Measurements from ENCODE around the gene GRB2.

The GRB2 gene

DNA sequence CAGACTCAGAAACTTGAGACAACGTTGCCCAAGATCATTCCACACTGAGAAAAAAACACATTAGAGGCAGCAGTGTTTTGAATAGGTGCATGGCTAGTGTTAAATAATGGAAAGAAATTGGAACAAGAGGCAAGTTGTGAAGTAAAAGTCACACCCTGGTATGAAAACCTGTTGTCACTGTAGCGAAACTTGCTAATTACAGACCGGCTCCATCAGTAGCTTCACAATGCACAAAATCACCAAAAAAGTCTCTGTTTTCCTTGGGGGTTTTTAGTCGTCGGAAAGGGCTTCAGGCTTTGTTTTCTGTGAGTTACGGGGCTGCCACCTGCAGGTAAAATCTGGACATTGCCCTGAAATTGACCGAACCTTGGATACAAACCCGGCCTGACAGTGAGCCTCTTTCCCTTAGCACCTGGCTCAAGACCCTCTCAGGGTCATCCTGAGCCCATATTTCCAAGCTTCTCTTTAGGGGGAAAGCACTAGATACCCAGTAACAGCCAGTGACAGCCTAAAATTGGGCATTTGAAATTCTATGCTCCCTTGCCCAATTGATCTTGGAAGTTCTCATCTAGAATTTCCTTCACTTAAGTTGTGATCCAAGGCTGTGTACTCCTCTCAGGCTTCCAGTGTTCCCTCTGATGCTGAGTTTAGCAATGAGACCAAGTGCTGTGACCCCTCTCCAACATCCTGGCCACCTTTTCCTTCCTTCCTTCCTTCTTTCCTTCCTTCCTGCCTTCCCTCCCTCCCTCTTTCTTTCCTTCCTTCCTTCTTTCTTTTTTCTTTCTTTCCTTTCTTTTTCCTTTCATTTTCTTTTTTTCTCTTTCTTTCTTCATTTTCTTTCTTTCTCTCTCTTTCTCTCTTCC, 7.2 kb upstream of the GRB2 start:
- DNase-seq: peak; percentile 18 to 68

DNA sequence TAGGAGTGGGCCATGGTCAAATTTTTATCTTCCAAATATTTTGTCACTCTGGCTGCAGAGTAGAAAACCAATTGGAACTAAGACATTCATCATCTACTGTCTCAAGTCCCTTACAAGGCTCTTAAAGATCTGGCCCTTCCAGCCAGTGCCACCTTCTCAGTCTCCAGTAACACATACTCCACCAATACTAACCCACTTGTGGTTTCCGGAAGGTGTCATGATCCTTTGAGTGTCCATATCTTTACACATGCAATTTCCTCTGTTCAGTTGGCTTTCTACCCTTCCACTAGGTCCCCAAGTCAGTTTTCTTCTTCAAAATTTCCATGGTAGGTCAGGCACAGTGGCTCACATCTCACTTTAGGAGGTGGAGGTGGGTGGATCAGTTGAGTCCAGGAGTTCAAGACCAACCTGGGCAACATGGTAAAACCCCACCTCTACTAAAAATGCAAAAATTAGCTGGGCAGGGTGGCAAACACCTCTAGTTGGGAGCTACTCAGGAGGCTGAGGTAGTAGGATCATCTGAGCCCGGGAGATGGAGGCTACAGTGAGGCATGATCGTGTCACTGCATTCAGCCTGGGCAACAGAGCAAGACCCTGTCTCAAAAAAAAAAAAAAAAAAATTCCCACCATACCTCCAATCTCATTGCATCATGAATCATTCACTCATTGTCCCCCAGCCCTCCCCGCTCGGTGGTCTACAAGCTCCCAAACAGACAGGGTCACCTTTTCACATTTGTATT, 6.0 kb upstream of the GRB2 start:
- peak in 1 of 2 donors; percentile 73 for DNase-seq

DNA sequence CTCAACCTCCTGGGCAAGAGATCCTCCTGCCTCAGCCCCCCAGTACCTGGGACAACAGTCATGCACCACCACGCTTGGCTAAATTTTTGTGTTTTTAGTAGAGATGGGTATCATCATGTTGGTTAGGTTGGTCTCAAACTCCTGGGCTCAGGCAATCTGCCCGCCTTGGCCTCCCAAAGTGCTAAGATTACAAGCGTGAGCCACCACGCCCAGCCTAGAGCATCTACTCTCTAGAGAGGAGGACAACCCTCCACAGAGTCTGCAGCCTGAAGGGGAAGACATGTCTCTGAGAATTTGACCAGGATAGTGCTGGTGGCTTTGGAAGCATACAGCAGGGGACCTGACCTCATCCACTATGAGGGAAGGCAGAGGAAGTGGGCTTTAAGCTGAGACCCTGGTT, 4.7 kb upstream of the GRB2 start:
- no peak for DNase-seq

DNA sequence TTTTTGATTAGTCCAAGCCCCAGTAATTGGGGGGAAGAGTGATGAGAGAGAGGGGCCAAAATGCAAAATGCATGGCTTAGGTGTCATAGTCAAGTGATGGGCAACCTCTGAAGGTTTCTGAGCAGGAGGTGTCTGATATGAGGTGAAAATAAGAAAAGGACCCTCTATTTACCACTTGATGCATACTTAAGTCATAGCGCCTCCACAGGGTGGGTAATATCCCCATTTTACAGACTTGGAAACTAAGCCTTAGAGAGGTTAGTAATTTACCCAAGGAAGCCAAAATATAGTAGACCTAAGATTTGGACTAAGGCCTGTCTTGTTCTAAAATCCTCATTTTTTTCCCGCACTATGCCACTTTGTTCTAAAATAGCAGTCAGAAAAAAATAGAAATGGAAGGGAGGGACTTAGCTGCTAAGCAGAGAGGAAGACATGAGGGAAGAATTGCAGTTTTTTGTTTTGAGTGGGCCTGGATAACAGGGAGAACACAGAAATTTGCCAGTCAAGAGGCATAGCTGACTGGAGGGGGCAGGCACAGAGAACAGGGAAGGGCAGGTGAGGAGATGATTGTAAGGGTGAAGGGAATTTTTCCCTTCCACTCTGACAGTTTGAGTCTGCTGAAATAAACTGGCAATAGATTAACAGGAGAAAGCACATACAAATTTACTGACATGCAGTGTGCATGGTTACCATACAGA, 2.3 kb upstream of the GRB2 start:
- no peak for DNase-seq

DNA sequence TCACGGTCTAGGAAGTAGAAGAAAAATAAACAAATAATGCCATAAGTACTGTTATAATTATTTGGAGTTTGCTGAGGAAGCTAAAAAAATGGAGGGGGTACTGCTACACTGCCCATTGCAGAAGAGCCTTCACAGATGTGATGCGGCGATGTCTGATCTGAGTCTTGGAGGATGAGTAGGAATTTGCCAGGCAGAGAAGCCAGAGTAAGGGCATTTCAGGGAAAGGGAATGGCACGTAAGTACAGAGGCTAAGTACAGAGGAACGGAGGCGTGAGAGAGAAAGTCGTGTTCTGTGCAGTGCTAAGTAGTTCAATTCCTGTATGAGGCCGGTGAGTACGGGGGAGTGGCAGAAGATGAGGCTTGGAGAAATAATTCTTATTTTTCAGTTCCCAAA, 741 bp upstream of the GRB2 start:
- DNase-seq: no peak

DNA sequence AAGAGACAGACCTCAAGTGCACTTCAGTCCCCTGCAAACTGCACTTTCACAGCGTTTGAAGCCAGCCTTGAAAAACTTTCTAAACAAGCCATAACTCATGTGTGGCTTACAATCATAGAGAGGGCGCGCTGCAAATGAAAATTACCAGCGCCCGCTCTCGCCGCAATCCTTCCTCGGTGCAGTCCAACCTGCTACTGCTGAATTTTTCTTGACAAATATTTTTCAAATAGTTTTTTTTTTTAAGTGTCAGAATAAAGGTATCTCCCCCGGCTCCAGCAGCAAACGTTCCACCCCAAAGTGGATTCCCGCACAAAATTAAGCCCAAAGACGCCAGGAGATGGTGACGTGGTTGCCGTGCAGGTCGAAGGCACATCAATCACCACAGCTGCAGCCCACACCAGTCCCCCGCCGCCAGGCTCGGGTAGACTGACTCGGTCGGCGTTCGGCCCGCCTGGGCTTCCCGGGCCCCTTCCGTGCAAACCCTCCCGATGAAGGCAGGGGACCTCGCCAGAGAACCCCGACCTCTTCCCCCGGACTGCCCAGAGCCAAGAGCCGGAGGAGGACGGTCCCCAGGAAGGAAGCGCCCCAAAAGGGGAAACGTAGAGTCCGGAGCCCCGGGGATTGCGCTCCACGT, 630 bp downstream of the GRB2 start:
- DNase-seq: peak in 1 of 2 donors; percentile 68

DNA sequence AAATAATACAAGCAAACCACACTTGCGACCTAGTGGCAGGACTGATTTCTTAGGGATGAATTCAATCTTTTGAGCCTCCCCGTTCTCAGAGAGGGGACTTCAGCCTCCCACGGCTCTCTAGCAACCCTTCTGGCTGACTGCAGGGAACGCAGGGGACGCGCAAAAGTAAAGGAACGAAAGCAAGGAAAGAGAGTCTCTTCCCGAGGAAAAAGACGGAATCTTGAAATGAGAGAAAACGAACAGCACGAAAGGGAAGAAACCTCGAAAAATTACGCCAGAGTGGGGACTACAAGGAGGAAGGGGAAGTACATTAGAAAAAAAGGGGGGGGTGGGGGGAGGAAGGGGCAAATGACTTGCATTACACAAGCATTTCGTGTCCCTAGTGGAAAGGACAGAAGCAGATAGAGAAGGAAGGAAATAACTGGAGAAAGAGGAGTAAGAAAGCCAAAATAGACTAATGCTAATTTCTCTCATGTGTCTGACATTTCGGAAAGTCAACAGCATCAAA, 1.2 kb downstream of the GRB2 start:
- DNase-seq: peak; percentile 37 to 68

DNA sequence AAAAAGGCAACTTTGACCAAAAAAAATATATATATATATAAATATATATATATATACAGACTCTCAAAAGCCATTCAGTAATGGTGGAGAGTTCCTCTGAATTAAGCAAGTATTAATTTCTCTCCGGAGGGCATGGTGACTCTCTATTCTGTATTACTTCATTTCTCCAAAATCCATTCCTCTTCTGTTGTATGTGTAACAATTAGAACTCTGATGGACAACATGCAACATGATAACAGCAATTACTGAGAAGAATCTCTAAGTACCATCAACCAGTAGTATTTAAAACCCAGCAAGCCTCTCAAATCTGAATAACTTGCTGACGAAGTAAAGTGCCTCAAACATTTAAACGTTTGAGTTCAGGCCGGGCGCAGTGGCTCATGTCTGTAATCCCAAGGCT, 2.3 kb downstream of the GRB2 start:
- no peak for DNase-seq

DNA sequence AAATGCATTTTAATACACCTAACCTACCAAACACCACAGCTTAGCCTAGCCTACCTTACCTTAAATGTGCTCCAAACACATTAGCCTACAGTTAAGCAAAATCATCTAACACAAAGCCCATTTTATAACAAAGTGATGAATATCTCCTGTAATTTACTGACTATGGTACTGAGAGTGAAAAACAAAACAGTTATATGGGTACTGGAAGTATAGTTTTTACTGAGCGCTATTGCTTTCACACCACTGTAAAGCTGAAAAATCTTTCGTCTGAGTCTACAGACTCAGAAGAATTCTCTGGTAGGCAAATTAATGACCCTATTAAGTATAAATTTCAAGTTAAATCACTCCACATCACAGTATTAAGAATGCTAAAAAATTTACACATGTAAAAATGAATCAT, 3.5 kb downstream of the GRB2 start:
- DNase-seq: no peak

DNA sequence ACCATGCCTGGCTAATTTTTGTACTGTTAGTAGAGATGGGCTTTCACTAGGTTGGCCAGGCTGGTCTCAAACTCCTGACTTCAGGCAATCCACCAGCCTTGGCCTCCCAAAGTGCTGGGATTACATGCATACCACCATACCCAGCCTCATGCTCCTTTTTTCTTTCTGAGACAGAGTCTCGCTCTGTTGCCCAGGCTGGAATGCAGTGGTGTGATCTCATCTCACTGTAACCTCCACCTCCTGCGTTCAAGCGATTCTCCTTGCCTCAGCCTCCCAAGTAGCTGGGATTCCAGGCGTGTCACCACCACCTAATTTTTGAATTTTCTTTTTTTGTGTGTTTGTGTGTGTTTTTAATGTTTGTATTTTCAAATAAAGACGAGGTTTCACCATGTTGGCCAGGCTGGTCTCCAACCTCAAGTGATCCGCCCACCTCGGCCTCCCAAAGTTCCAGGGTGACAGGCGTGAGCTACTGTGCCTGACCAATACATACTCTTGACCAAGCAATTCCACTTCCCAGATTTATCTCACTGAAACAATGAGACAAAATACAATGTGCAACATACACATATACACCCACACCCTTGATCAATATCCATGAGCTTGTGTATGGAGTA, 5.0 kb downstream of the GRB2 start:
- no peak for DNase-seq

DNA sequence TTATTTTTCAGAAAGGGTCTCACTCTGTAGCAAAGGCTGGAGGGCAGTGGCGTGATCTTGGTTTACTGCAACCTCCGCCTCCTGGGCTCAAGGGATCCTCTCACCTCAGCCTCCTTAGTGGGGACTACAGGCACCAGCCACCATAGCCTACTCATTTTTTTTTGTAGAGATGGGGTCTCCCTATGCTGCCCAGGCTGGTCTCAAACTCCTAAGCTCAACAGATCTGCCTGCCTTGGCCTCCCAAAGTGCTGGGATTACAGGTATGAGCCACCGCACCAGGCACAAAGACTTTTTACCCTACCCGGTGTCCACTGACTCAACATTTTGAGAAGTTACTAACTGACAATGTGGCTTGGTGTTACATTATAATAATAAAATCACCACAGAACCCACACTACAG, 7.2 kb downstream of the GRB2 start:
- DNase-seq: no peak

DNA sequence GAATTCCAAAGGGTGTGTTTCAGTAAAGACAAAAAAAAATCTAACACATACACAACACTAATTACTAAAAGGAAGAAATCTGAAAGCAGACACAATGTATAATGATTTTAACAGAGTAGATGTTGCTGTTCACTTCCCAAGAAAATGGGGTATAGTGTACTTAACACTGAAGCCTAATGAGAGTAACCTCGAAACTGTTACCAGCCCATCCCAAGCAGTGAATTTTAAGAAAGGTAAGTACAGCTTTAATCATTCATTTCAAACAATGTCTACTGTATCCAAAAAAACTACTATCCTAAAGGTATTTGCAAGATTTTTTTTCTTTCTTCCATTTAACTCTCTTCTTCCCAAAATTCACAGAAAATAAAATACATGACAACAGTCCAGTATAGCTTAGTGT, 8.3 kb downstream of the GRB2 start:
- DNase-seq: no peak

DNA sequence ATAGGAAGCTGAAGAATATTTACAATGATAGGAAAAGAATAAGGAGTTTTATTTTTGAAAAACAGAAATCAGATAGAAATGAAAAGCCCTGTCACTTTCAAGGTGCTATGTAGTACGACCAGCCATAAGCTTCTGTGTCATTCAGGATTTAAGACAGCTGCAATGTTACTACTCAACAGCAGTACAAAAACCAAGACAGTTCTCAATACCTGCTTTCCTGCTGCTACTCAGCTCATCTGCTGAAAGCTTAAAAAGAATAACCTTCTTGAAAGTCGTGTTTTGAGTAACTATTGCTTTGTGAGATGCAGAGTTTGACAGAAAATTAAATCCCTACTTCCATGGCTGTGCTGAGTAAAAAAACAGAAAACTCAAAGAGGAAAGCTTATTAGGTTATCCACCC, 8.7 kb downstream of the GRB2 start:
- no peak for DNase-seq

DNA sequence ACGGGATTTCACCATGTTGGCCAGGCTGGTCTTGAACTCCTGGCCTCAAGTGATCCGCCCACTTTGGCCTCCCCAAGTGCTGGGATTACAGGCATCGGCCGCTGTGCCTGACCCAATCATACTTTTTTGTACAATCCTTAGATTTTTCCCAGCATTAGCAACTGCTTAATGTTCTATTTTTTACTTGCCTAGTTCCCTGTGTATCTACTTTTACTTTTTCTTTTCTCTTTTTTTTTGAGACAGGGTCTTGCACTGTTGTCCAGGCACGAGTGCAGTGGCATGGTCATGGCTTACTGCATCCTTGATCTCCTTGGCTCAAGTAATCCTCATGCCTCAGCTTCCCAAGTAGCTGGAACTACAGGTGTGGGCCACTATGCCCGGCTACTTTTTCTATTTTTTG, 9.5 kb downstream of the GRB2 start:
- DNase-seq: no peak

DNA sequence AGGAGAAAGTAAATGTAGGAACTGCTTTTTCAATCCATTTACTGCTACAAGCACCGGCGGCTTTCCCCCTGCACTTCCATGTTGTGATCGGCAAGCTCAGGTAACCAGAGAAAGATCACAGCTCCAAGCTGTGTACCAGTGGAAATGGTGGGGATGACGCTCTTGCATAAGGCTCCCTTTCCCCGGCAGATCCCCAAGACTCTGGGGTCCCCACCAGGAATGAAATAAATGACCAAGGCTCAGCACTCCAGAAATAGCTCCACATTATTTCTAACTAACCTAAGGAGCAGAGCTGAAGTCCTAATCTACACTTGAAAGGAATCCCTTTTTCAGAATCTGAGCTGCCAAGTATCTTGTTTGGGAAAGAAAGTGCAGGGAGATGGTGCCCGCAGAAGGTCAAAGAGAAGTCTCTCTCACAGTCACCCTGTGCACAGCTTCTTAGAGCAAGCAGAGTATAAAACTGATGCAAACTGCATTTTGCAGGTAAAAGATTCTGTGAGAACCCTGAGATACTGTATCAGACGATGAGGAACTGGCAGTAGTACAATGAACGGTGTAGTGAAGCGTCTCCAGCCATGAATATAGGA, 11.1 kb downstream of the GRB2 start:
- no peak for DNase-seq

DNA sequence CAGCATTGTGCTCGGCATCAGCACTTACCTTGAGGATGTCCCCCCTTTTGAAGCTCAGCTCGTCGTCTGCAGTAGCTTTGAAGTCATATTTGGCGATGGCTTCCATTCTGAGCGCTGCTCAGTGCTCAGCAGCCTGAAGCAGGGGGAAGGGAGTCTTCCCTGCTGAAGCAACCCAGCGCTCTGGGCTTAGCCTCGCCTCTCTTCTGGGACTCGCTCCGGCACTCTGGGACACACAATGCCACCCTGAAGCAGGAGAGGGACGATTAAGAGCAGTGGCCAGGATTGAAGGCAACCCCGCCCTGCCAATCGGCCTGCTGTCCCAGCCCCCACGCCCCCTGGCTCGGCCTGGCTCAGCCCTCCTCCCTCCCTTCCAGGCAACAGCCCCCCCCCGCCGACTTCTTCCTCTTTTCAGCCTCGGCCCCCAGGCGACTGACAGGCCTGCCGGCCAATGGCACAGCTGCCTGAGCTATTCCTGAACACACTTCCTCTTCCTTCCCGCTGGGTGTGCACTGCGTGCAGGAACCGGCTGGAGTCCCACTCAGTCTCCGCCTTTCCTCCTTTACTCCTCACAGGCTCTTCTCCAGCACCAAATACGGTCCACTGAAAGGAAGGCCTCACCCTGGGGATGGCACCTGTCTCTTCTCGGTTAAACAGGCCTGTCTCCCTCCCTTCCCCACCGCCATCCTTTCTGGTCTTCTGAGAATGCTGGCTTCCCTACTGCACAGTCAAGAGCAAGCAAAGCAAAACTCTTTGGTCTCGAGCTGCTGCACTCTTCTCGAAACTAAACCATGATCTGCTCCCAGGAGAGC, 11.8 kb downstream of the GRB2 start:
- DNase-seq: peak; percentile 83 to 95

DNA sequence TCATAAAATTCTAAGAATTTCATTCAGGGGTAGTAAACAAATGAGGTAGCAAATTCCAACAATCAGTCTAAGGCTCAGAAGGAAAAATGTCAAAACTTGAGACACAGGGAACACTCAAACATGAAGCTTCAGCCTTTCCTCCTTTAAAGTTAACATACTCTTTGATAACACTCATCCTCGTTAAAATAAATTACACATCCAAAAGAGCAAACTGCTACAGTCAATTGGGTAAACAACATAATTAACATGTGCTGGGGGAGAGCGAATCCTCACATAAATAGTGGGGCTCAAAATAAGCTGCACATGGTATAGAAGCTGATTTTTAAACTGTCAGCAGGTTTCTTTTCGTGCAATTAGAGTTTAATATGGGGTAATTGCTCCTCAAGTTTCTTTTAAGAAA, 12.9 kb downstream of the GRB2 start:
- DNase-seq: no peak

DNA sequence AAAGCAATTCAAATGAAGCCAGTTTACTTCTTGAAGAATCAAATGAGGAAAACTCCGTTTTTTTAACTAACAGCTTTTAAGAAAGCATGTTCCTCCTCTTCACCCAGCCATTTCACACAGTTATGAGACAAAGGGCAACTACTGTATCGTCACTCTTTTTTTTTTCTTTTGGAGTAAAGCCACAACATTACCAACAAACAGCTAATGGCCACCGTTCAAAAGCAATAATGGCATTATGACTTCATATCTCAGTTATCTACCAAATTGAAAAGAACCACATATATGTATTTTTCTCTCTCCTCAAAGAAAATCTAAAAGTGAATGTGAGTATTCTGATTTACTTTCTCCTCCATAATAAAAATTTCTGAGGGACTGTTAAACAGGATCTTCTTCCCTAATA, 14.5 kb downstream of the GRB2 start:
- DNase-seq: no peak

DNA sequence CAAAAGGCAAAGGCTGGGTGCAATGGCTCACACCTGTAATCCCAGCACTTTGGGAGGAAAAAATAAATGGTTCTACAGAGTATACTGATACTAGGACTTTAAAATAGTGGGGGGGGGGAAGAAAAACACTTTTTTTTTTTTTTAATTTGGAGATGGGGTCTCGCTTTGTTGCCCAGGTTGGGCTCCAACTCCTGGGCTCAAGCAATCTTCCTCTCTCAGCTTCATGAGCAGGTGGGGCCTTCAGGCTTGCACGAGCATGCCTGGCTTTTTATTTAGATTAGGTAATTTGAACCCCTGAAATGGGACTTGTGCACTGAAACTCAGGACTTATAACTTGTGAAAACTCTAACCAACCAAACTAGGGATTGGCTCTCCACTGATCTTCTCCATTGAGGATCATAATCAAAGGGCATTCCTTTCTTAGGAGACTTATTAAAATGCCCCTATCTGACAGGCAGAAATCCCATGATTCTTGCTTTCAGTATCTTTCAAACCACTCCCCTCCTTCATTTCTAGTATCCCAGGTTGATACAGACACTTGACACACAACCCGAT, 16.9 kb downstream of the GRB2 start:
- DNase-seq: no peak

DNA sequence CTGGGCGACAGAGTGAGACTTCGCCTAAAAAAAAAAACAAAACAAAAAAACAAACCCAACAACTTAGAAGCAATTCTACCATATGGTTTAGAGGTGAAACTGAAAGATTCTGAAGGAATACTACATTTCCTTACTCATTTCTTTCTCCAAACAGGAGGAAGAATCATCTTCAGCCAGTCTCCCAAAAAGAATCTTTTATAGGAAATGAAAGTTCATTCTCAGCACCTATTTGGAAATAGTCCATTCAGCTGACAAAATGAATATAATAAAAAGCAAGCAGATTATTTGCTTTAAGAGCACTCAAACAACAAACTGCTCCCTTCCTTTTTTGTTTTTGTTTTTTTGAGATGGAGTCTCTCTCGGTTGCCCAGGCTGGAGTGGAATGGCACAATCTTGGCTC, 17.7 kb downstream of the GRB2 start:
- no peak for DNase-seq

DNA sequence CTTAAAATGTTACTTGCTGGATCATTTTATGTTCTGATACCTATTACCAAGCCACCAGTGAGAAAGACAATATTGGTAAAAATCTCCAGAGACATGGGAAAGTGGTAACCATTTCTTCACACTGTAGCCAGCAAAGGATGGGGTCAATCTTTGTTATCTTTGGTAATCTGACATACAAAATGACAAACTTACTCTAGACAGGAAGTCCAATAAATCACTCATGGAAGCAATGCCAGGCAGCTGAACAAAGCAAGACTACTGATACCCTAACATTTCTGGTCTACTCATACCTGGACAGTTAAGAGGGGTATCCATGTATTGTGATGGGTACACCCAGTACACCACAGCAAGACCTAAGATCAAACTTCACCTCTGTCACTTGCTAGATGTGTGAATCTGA, 19.0 kb downstream of the GRB2 start:
- no peak for DNase-seq

Data from bone marrow (tissue), 2 donors.